ENCODE data around the gene NCAM2. TPM values are rescaled to one million over a fixed set of nuclear protein-coding genes. Genes with fewer than 3 reads are reported as not detected.

The NCAM2 gene
- total RNA-seq, 1 experiment from 2014 or later = not detected

- no peak overlapping the region for H3K27ac ChIP-seq (ENCODE audit: low read depth, low read length)
- ATAC-seq (no peak), DNase-seq (ENCODE audit: low read depth, low spot score) (no peak)
- H3K4me3 ChIP-seq (replicated peaks in 1 of 2; ENCODE audit: low read depth in 1 of 2, low read length in 2 of 2) = no peak overlapping the region
- no peak overlapping the region for H2AFZ ChIP-seq (ENCODE audit: low read depth, low read length, poor library complexity, severe bottlenecking)
- no TSS peak for BruUV-seq (replicated peaks)
- no peak overlapping the region for H3K9ac ChIP-seq (ENCODE audit: low read length)
- ChIA-PET CTCF (no interaction called here), RAD21 (ENCODE audit: low non-redundant PET in 1 of 2, low total read pairs in 2 of 2, uncharacterized antibody in 2 of 2, unreplicated experiment in 2 of 2) (no interaction called here), POLR2A (no interaction called here)
- H3K36me3 ChIP-seq (ENCODE audit: control insufficient read depth in 1 of 2, insufficient read depth in 2 of 2, low read length in 2 of 2) = no peaks in the 10 kb centered on the region
- intact Hi-C loops (cut with micrococcal nuclease) = no loop called here
- no peaks in the 10 kb centered on the region for H3K9me2 ChIP-seq (ENCODE audit: insufficient read depth)
- peaks cover 13 to 34% of the 10 kb centered on the region in 2 experiments; a peak in 2 of 4 replicates for H3K9me3 ChIP-seq (ENCODE audit: control insufficient read depth in 1 of 2, insufficient read depth in 1 of 2, low read depth in 1 of 2, low read length in 2 of 2)
- H3K27me3 ChIP-seq (ENCODE audit: insufficient read depth, low read length) = no peaks in the 10 kb centered on the region
- no peaks in the 10 kb centered on the region for H3K4me1 ChIP-seq (ENCODE audit: control insufficient read depth in 1 of 2, insufficient read depth in 2 of 2, low read length in 2 of 2)
- H3K4me2 ChIP-seq (ENCODE audit: low read length) = no peak overlapping the region
- H3K79me2 ChIP-seq (ENCODE audit: insufficient read depth, low read length) = no peaks in the 10 kb centered on the region
- TF ChIP-seq ZFX (IDR thresholded peaks at IDR 0.05) = no peak
- TF ChIP-seq RAD21 (IDR thresholded peaks at IDR 0.05; ENCODE audit: low read depth) = no peak
- no peak for TF ChIP-seq EGR1 (IDR thresholded peaks at IDR 0.05; ENCODE audit: low read depth)
- TF ChIP-seq CTCF (IDR thresholded peaks at IDR 0.05 in 2 of 3, conservative IDR thresholded peaks at IDR 0.05 in 1 of 3; ENCODE audit: borderline replicate concordance in 1 of 3, insufficient read depth in 1 of 3, low read depth in 2 of 3, low read length in 2 of 3) = no peak
- no peak for TF ChIP-seq SIN3A (IDR thresholded peaks at IDR 0.05; ENCODE audit: low read depth)
- TF ChIP-seq ZNF274 (IDR thresholded peaks at IDR 0.05; ENCODE audit: low read depth, low read length) = no peak
- no peaks in the 10 kb centered on the region for H4K20me1 ChIP-seq (ENCODE audit: insufficient read depth)
These were observed 561.3 kb downstream of the NCAM2 start for GRCh38 chr21:21559285-21560045.

Data from HCT116 (cell line).